Fibroblast of lung (primary cell): ENCODE data around the gene ZDHHC9.

Source experiments
- CTCF ChIP-seq, 2 donors: IDR thresholded peaks in 1 of 2; conservative IDR thresholded peaks in 1 of 2; 1 replicate in 1 of 2; 2 replicates in 1 of 2; pipeline ENCODE4 v1.5.1; 2011 to 2012; ENCODE audit warnings: low read length in 2 of 2, control low read depth in 1 of 2, inconsistent platforms in 1 of 2, low read depth in 1 of 2, mild to moderate bottlenecking in 1 of 2
- EZH2 ChIP-seq: IDR thresholded peaks from 2 replicates; pipeline ENCODE4 v1.5.1; 2012; ENCODE audit warnings: low read length, control low read depth, mild to moderate bottlenecking; ENCODE audit errors: missing control alignments

GRCh38 chrX:129831091-129831885 lies 12.4 kb downstream of the ZDHHC9 start:
- TF ChIP-seq CTCF (conservative IDR thresholded peaks at IDR 0.05 in 1 of 2, IDR thresholded peaks at IDR 0.05 in 1 of 2; ENCODE audit: low read depth in 1 of 2, low read length in 2 of 2) (no peak), EZH2 (no peak)
